ENCODE data around the gene TTC34. TPM values are rescaled to one million over a fixed set of nuclear protein-coding genes. Genes with fewer than 3 reads are reported as not detected.

The TTC34 gene
- polyA plus RNA-seq, 5 donors, result 0.65 to 0.85 (median 0.71) TPM

GRCh38 chr1:2606881-2607621 is 194.4 kb downstream of the TTC34 start:
- peak; percentile 40 to 66 for DNase-seq

- no peak for DNase-seq
Measured at GRCh38 chr1:2606396-2606880, 195.1 kb downstream of the TTC34 start.

- no peak for DNase-seq
Measured at GRCh38 chr1:2605509-2606395, 195.7 kb downstream of the TTC34 start.

GRCh38 chr1:2604844-2605508 is 196.5 kb downstream of the TTC34 start:
- no peak for DNase-seq

DNA sequence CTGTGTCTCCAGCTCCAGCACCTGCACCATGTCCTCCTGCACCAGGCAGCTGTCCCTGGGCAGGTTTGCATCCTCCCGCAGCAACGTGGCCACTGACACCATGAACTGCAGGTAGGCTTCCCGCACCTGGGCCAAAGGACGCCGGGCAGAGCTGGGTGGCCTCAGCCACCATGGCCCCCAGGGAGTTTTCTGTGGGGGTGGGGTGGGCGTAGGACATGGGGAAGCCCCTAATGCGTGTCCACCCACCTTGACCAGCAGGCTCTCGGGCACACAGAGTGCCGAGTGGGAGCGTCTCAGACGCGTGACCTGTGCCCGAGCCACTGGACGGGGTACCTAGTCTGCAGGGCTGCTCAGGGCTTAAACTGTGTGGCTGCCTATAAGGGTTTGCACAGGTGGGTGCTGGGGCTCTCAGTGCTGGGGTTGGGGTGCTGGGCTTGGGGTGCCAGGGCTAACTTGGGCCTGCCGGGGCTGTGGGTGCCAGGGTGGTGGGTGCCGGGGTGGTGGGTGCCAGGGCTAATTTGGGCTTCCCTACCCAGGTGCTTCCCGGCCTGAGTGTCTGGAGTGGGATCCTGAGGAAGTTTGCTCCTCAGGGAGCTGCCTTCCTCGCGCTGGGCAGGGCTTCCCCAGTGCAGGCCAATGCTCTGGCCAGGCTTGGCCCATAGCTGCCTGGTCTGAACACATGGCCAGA is 197.2 kb downstream of the TTC34 start:
- DNase-seq, result no peak

DNA sequence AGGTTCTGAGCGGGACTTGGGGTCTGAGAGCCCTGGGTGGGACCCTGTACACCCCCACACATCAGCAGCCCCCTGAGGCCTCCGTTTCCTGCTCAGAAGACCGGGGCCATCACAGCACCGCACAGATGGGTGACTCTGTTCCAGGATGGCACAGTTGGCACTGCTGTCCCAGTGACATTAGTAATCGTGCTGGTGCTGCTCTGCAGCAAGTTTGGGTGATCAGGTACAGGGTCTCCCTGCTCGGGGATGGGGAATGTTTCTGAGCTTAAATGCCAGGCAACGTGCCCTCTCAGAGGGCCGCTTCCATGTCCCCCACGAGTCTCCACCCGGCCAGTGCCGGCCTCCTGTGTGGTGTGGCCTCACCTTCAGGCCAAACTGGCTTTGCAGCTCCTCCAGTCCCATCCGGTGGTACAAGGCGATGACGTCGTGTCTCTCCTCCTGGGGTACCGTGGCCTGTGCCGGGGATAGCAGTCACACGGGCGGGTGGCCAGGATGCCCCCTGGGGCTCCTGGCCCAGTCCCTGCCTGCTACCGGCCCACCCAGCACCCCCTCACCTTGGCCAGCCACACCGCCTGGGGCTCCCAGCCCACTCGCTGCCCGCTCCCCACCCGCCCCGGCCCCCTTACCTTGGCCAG is 197.9 kb downstream of the TTC34 start:
- DNase-seq, result no peak

- no peak for DNase-seq
Measured at GRCh38 chr1:2602866-2603520, 198.5 kb downstream of the TTC34 start.

- DNase-seq, result no peak
Measured at GRCh38 chr1:2602311-2602835, 199.1 kb downstream of the TTC34 start.

GRCh38 chr1:2601721-2602303 is 199.7 kb downstream of the TTC34 start:
- no peak for DNase-seq

DNA sequence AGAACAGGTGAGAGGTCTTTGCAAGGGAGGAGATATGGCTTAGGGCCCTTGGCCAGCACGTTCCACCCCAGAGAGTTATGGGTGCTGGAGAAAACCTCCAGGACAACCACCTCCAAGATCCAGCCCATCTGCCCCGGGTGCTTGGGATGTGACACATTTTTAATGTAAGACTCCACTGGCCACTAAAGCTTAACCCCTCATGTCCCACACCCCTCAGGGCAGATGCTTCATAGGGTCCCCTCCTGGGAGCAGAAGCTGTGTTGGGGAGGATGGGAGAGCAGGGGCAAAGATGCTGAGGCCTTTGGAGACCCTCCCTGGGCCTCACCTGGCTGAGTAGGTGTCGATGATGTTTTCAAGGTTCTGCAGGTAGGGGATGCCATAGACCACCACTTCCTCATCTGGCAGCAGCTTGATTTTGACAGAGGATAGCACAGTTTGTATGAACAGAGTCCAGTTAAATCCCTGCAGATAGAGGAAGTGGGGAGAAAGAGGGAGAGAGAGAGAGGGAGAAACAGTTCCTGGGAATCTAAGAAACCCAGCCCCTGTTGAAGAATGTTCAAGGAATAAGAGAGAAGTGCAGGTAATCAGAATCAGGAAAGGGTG is 203.1 kb downstream of the TTC34 start:
- no peak for DNase-seq

GRCh38 chr1:2597441-2598328 is 203.8 kb downstream of the TTC34 start:
- DNase-seq, result no peak

DNA sequence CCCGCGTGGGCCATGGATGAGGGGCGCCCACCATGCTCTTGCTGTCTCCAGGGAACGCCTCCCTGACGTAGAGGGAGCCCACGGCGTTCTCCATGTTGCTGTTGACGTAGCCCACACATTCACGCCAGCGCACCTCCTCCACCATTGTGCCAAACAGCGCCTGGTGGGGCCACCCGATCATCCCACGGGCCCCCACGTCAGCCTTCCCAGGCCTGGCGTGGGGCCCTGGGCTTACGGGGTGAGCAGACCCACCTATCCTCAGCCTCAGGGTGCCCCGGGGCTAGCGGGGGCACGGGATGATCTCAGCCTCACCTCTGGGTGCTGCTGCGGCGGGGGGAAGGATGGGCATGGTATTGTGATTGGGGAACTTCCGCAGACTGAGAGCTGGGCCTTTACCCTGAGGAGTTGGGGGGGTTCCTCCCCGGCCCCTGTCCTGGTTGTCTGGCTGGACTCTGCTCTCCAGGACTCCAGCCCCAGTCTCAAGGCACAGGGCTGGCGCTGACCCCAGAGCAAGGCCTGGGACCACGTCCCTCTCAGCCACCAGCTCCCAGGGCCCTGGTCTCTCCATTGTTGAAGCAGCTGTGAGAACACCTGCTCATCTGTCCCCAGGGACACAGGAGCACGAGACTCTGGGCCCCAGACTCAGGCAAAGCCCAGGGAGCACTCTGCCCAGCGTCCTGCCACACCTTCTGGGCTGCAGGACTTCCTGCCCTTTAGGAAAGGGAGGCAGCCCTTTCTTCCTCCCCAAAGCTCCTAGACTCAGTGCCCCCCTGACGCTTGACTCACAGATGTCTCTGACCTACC is 204.8 kb downstream of the TTC34 start:
- DNase-seq, result no peak

DNA sequence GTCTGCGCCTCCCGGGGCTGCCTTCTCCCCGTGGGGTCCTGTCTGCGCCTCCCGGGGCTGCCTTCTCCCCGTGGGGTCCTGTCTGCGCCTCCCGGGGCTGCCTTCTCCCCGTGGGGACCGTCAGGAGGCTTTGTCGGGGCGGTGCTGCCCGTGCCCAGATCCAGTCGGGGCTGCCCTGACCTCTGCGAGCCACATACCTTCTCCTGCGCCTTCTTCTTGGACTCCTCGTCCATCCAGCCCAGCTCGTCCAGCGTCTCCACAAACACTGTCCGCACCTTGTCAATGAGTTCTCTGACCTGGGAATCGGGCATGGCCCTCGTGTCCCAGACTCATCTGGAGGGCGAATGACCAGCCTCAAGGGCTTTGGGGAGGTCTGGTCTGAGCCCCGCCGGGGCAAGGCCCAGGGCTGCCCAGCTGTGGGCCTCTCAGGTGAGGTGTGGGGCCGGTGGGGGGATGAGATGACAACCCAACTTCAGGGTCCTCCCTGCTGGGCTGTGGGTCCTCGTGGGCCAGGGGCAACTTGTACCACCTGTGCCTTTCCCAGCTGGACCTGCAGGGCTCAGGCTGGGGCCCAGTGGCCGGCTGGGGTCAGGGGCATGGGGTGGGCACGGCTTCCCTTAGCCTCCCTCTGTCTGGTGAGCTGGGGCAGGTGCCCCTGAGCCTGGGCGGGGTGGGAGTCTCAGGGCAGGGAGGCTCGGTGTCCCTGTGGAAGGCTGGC is 205.5 kb downstream of the TTC34 start:
- DNase-seq, result no peak

DNA sequence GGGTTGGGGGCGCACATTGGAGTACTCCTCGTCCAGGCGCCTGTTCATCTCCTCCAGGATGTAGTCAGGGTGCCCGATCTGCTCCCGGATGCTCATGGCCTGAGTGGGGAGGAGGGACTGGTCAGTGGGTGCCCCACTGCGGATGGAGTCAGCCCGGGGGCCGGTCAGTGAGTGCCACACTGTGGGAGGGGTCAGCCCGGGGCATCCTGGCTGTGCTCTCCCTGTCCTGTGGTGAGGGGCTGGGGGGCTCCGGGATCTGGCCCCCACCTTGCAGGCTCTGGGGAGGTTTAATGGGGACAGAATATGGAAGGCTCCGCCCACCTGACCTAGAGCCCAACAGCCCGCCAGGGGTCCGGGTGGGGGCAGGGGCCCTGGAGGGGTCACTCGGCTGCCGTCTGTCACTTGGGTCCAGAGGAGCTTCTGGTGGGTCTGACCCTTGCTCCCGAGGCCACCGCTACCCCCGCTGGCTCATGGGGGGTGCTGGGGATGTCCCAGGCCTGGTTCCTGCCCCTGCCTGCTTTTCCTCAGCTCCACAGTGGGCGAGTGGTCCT is 206.2 kb downstream of the TTC34 start:
- no peak for DNase-seq

DNA sequence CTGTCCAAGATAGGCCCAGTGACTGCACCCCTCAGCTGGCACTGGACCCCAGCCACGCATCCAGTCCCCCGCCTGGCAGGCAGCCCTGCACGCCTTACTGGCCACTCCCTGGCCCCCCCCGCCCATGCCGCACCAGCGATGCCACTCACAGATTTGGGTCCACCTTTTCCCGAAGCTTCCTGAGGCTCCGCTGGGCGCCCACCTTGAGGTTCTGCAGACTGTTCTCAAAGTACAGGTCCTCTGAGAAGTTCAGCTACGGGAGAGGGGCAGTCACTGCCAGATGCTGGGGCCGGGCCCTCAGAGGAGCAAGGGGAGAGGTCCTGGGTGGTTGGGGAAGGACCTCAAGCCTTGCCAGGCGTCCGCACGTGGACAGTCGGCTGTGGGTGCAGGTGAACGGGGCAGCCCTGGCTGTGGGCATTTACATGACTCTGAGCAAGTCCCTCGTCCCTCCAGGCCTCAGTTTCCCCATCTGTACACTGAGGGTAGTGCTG is 206.8 kb downstream of the TTC34 start:
- no peak for DNase-seq

DNA sequence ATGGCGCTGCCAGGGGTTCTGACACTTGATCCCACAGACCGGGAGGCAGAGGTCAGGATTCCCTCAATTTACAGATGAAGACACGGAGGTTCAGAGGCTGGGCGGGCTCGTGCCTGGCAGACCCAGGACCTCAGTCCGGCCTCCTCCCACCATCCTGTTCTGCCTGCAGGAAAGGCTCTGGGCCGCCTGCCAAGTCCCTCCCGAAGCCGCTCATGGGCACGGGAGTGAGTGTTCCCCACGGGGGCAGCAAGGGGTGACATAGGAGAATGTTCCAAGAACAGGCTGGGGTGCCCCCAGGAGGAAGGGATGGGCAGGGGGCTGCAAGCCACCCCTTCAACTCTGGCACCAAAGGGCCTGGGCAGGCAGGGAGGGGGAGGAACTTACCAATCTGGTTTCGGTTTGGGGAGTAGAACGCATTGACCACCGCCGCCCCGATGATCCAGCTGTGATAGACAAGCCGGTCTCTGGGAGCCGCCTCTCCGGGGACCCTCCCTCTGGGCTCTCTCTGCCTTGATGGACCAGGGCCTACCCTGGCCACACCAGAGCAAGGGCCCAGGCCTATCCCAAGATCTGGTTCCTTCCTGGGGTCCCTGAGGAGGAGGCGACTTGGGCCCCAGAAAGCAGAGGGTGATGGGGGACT is 207.4 kb downstream of the TTC34 start:
- DNase-seq, result peak in 1 of 2 donors; percentile 66
